B cell (primary cell): Measurements from ENCODE around the gene TBC1D22A. TPM values are rescaled to one million over a fixed set of nuclear protein-coding genes. Genes with fewer than 3 reads are reported as not detected.

ENCODE experiments used
- ATAC-seq: fragments of 200-7000 bp; cut with Tn5 transposase; one replicate; pipeline ENCODE4 v1.10.0; 2021; ENCODE audit warnings: low read depth, mild to moderate bottlenecking, moderate number of reproducible peaks, moderate library complexity
- CTCF ChIA-PET: fragments of 350-600 bp; sonication (Branson Sonifier 250); formaldehyde crosslinking; loops from one replicate; lab custom pipeline; 2021; ENCODE audit warnings: antibody characterized with exemption, inconsistent platforms; lab: Charles Lee
- POLR2A ChIA-PET: fragments of 350-600 bp; sonication (Branson Sonifier 250); formaldehyde crosslinking; loops from one replicate; lab custom pipeline; 2021; ENCODE audit warnings: antibody characterized with exemption; lab: Charles Lee
- DNase-seq: peaks from one replicate; pipeline ENCODE4 v3.0.0; 2013
- H2AFZ ChIP-seq: 2 replicates; pipeline ENCODE4 v1.6.1; 2012; ENCODE audit warnings: mild to moderate bottlenecking, low read depth, low read length; ENCODE audit not compliant: insufficient read depth, poor library complexity, severe bottlenecking
- H3K27ac ChIP-seq, 2 donors: 1 replicate in 1 of 2; 2 replicates in 1 of 2; pipeline ENCODE4 v1.5.1; 2012 to 2013; ENCODE audit warnings: low read length in 2 of 2, mild to moderate bottlenecking in 2 of 2, moderate library complexity in 1 of 2
- H3K27me3 ChIP-seq, 4 experiments: fragments of 200-600 bp in 1 of 4; sonication (generic) in 1 of 4; replicated peaks in 1 of 4; 1 replicate in 2 of 4; 2 replicates in 2 of 4; pipeline versions ENCODE4 v1.6.1 to v1.7.0; 2013 to 2016; ENCODE audit warnings: low read length in 3 of 4, mild to moderate bottlenecking in 2 of 4, mixed read lengths in 1 of 4, moderate library complexity in 1 of 4; ENCODE audit not compliant: insufficient read depth in 4 of 4, control insufficient read depth in 3 of 4; ENCODE audit errors: control extremely low read depth in 1 of 4
- H3K36me3 ChIP-seq, 2 experiments: replicated peaks in 1 of 2; 1 replicate in 1 of 2; 2 replicates in 1 of 2; pipeline versions ENCODE4 v1.6.1 to v1.7.1; 2013; ENCODE audit warnings: low read length in 1 of 2; ENCODE audit not compliant: insufficient read depth in 2 of 2, control insufficient read depth in 1 of 2; ENCODE audit errors: control extremely low read depth in 1 of 2, extremely low read depth in 1 of 2
- H3K4me1 ChIP-seq, 2 donors: fragments of 200-600 bp in 1 of 2; sonication (generic) in 1 of 2; 1 replicate in 1 of 2; 2 replicates in 1 of 2; pipeline versions ENCODE4 v1.5.1 to v1.6.1; 2013 to 2017; ENCODE audit warnings: low read length in 2 of 2; ENCODE audit not compliant: control insufficient read depth in 2 of 2, insufficient read depth in 2 of 2
- H3K4me2 ChIP-seq: replicated peaks from 2 replicates; pipeline ENCODE3; 2012; ENCODE audit warnings: mild to moderate bottlenecking, low read depth, low read length; ENCODE audit not compliant: poor library complexity, severe bottlenecking
- H3K4me3 ChIP-seq, 5 experiments: fragments of 200-600 bp in 1 of 5; sonication (generic) in 1 of 5; 1 replicate in 3 of 5; 2 replicates in 2 of 5; pipeline versions ENCODE4 v1.5.1 to v1.7.0; 2011 to 2016; ENCODE audit warnings: low read length in 4 of 5, mild to moderate bottlenecking in 4 of 5, low read depth in 2 of 5, control low read depth in 1 of 5, moderate library complexity in 1 of 5; ENCODE audit not compliant: insufficient read depth in 1 of 5; ENCODE audit errors: control extremely low read depth in 1 of 5, extremely low read depth in 1 of 5
- H3K79me2 ChIP-seq: fragments of 200-600 bp; sonication (generic); one replicate; pipeline ENCODE4 v1.6.0; 2016; ENCODE audit warnings: low read length; ENCODE audit not compliant: control insufficient read depth, insufficient read depth
- H3K9ac ChIP-seq: fragments of 200-600 bp; sonication (generic); 2 replicates; pipeline ENCODE4 v1.6.1; 2017; ENCODE audit warnings: mild to moderate bottlenecking, low read length, moderate library complexity
- H3K9me3 ChIP-seq, 3 donors: one replicate each; pipeline versions ENCODE4 v1.6.1 to v1.7.1; 2013; ENCODE audit warnings: low read length in 2 of 3; ENCODE audit not compliant: control insufficient read depth in 2 of 3, insufficient read depth in 1 of 3; ENCODE audit errors: control extremely low read depth in 1 of 3
- H4K20me1 ChIP-seq: 2 replicates; pipeline ENCODE4 v1.6.0; 2012; ENCODE audit warnings: mild to moderate bottlenecking, low read length; ENCODE audit not compliant: insufficient read depth, control insufficient read depth, poor library complexity, severe bottlenecking
- H3K27ac Mint-ChIP-seq: one replicate; pipeline ENCODE4 v1.8.0; 2021; ENCODE audit warnings: mixed read lengths
- H3K27me3 Mint-ChIP-seq: one replicate; pipeline ENCODE4 v1.8.0; 2021; ENCODE audit warnings: mixed read lengths
- H3K4me1 Mint-ChIP-seq: one replicate; pipeline ENCODE4 v1.8.0; 2021; ENCODE audit warnings: mixed read lengths
- H3K4me3 Mint-ChIP-seq: one replicate; pipeline ENCODE4 v1.8.0; 2021; ENCODE audit warnings: mixed read lengths
- H3K9me3 Mint-ChIP-seq: one replicate; pipeline ENCODE4 v1.8.0; 2022; ENCODE audit warnings: mixed read lengths; ENCODE audit not compliant: insufficient read depth
- CTCF ChIP-seq: fragments of 200-600 bp; IDR thresholded peaks from one replicate; pipeline ENCODE4 v1.8.0; 2022; ENCODE audit warnings: antibody characterized with exemption, mild to moderate bottlenecking
- EZH2 ChIP-seq: IDR thresholded peaks from 2 replicates; pipeline ENCODE4 v1.6.1; 2012; ENCODE audit warnings: borderline replicate concordance, low read depth, mild to moderate bottlenecking, moderate library complexity, low read length; ENCODE audit not compliant: insufficient read depth, poor library complexity, severe bottlenecking
- WGBS: methylation state at CpG from one replicate; pipeline ENCODE4 v1.1.5; 2013; ENCODE audit warnings: missing lambda C conversion rate; ENCODE audit not compliant: insufficient coverage; 5-methylcytosine and 5-hydroxymethylcytosine counted together
- intact Hi-C: fragments of 100-400 bp; cut with micrococcal nuclease; formaldehyde crosslinking; loops from one replicate; pipeline ENCODE4 v1.10.0; 2022
- polyA plus RNA-seq: library from polyadenylated mRNA; depleted of rRNA; stranded (reverse); fragments of >200 nt; gene quantifications from 2 replicates; pipeline ENCODE4 v1.2.3, GENCODE V29; 2012
- total RNA-seq, 2 donors: library from RNA; stranded (reverse); fragments of 120-200 nt in 1 of 2; gene quantifications; 1 replicate in 1 of 2; 2 replicates in 1 of 2; pipeline versions ENCODE4 v1.2.3 to v1.2.4, GENCODE V29; 2013 to 2022

The TBC1D22A gene
- total and polyA plus RNA-seq, 2 donors (not counting 1 experiment from before 2014, with no cell fraction given), result 73.8 to 128 TPM

DNA sequence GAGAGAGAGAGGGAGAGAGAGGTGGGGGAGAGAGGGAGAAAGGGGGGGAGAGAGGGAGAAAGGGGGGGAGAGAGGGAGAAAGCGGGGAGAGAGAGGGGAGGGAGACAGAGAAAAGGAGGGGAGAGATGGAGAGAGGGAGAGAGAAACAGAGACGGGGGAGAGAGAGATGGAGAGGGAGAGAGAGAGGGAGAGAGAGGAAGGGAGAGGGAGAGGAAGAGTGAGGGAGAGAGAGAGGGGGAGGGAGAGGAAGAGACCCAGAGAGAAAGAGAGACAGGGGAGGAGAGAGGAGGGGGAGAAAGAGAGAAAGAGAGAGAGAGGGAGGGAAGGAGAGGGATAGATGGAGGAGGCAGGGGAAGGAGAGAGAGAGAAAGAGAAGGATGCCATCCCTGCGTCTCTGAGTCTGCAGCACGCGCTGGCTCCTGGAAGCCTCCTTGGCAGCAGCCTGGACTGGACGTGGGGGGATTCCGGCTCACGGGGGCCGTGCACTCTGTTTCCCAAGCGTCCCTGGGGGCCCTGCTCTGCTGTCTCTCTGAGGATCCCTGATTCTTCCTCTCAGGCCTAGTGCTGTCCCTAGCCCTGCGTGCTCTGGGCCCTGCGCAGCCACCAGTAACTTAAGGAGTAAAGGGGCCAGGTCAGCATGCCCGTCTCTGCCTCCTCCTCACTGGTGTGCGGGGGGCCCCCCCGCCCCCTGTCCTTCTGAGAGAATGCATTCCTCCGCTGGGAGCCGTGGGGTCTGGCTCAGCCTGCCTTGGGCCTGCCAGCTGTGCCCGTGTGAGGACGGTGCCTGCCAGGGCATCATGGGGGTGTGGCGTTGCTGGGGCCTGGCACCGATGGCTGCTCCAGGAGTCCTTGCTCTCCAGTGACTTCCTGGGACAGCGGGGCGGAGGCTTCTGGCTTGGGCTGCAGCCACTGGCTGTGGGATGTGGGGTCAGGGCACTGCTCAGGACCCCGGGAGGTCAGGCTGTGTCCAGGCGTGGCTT, 429.5 kb downstream of the TBC1D22A start:
- H3K27me3 ChIP-seq, result no peaks in the 10 kb centered on the region
- TF ChIP-seq CTCF (no peak), EZH2 (no peak)
- POLR2A ChIA-PET, result no interaction called here
- no peaks in the 10 kb centered on the region for H4K20me1 ChIP-seq
- no peaks in the 10 kb centered on the region for H3K79me2 ChIP-seq
- Mint-ChIP-seq H3K4me3 (no peak overlapping the region), H3K4me1 (no peaks in the 10 kb centered on the region), H3K27me3 (no peaks in the 10 kb centered on the region), H3K9me3 (no peaks in the 10 kb centered on the region), H3K27ac (no peak overlapping the region)
- H3K9ac ChIP-seq, result no peak overlapping the region
- no peak overlapping the region for H3K27ac ChIP-seq
- intact Hi-C loops, result no loop called here
- WGBS, result 81% methylated on average over 22 of the region's 25 CpGs
- no peak for DNase-seq
- H2AFZ ChIP-seq, result no peak overlapping the region
- no peaks in the 10 kb centered on the region for H3K4me1 ChIP-seq
- H3K4me3 ChIP-seq, result no peak overlapping the region
- H3K9me3 ChIP-seq, result peaks cover 0 to 20% (median 0%) of the 10 kb centered on the region in 3 donors
- H3K36me3 ChIP-seq, result no peaks in the 10 kb centered on the region
- ATAC-seq, result no peak
- CTCF ChIA-PET, result no interaction called here
- H3K4me2 ChIP-seq, result no peak overlapping the region
